ENCODE measurements around the gene POLR2E. TPM values are rescaled to one million over a fixed set of nuclear protein-coding genes. Genes with fewer than 3 reads are reported as not detected.

The POLR2E gene
- total and polyA plus RNA-seq, 2 of the 13 experiments (the other 11 are each of a cell fraction or from before 2014, with no cell fraction given): 140 to 272 TPM

DNA sequence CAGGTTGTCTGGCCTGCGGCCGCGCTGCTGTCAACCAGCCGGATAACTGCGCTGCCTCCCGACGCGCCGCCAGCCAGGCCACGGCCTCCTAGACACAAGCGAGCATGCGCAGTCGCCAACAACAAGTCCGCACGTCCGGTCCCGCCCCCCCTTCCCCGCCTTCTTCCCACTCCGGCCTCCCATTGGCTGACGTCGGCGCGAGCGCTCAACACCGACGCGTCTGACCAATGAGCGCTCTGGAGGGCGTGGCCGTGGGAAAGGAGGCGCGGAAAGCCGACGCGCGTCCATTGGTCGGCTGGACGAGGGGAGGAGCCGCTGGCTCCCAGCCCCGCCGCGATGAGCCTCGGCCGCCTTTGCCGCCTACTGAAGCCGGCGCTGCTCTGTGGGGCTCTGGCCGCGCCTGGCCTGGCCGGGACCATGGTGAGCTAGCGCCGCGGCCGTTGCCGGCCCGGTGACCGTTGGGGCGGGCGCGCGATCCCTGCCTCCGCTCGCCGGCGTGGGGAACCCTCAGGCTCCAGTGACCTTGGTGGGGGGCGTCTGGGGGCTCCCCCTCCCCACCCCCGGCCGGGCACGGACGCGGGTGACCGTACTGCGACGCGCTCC is 8.6 kb upstream of the POLR2E start, which contains the start of gene GPX4 (continued):
- TF ChIP-seq, protein P1, sequence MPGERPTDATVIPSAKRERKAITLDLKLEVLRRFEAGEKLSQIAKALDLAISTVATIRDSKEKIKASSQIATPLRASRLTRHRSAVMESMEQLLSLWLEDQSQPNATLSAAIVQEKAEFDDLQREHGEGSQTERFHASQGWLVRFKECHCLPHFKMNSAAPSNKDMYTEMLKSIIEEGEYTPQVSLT (CRISPR knock-in tag; IDR thresholded peaks at IDR 0.05; ENCODE audit: borderline replicate concordance, low read depth): no peak; the same call in 1 of the 2 replicates
- no peak for TF ChIP-seq U2AF1 (optimal IDR thresholded peaks at IDR 0.05; ENCODE audit: low read depth, low read length)
- TF ChIP-seq ARNTL (CRISPR knock-in tag; IDR thresholded peaks at IDR 0.05): peak; percentile 37; the same call in 1 of the 2 replicates
- no peak for TF ChIP-seq HOXA9 (CRISPR knock-in tag; IDR thresholded peaks at IDR 0.05; ENCODE audit: borderline replicate concordance)
- TF ChIP-seq ZMYM3 (CRISPR knock-in tag; IDR thresholded peaks at IDR 0.05): no peak
- TF ChIP-seq NFYC (CRISPR knock-in tag; IDR thresholded peaks at IDR 0.05): peak; percentile 92
- peak; percentile 50; the same call in 1 of the 2 replicates for TF ChIP-seq ELF1 (CRISPR knock-in tag; IDR thresholded peaks at IDR 0.05)
- no peak; the same call in 1 of the 2 replicates for TF ChIP-seq ZNF280B (CRISPR knock-in tag; IDR thresholded peaks at IDR 0.05; ENCODE audit: borderline replicate concordance)
- TF ChIP-seq REL (CRISPR knock-in tag; conservative IDR thresholded peaks at IDR 0.05): no peak
- peak; percentile 71; the same call in 1 of the 2 replicates for TF ChIP-seq CCDC6 (CRISPR knock-in tag; IDR thresholded peaks at IDR 0.05)
- no peak for TF ChIP-seq JUND (CRISPR knock-in tag; IDR thresholded peaks at IDR 0.05)
- TF ChIP-seq THAP8 (CRISPR knock-in tag; IDR thresholded peaks at IDR 0.05; ENCODE audit: borderline replicate concordance): no peak
- TF ChIP-seq ATF1 (CRISPR knock-in tag; IDR thresholded peaks at IDR 0.05): no peak
- TF ChIP-seq, protein P2, sequence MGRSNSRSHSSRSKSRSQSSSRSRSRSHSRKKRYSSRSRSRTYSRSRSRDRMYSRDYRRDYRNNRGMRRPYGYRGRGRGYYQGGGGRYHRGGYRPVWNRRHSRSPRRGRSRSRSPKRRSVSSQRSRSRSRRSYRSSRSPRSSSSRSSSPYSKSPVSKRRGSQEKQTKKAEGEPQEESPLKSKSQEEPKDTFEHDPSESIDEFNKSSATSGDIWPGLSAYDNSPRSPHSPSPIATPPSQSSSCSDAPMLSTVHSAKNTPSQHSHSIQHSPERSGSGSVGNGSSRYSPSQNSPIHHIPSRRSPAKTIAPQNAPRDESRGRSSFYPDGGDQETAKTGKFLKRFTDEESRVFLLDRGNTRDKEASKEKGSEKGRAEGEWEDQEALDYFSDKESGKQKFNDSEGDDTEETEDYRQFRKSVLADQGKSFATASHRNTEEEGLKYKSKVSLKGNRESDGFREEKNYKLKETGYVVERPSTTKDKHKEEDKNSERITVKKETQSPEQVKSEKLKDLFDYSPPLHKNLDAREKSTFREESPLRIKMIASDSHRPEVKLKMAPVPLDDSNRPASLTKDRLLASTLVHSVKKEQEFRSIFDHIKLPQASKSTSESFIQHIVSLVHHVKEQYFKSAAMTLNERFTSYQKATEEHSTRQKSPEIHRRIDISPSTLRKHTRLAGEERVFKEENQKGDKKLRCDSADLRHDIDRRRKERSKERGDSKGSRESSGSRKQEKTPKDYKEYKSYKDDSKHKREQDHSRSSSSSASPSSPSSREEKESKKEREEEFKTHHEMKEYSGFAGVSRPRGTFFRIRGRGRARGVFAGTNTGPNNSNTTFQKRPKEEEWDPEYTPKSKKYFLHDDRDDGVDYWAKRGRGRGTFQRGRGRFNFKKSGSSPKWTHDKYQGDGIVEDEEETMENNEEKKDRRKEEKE (IDR thresholded peaks at IDR 0.05): no peak
- no peak; the same call in 1 of the 2 replicates for TF ChIP-seq BHLHE40 (IDR thresholded peaks at IDR 0.05; ENCODE audit: low read length)
- TF ChIP-seq ZNF280D (CRISPR knock-in tag; IDR thresholded peaks at IDR 0.05): no peak
- no peak for TF ChIP-seq ZMAT5 (CRISPR knock-in tag; IDR thresholded peaks at IDR 0.05; ENCODE audit: borderline replicate concordance, low read depth)
- TF ChIP-seq MIER3 (CRISPR knock-in tag; IDR thresholded peaks at IDR 0.05; ENCODE audit: borderline replicate concordance): no peak; the same call in 1 of the 2 replicates
- TF ChIP-seq ZNF343 (CRISPR knock-in tag; IDR thresholded peaks at IDR 0.05): no peak
- no peak for TF ChIP-seq RARA (CRISPR knock-in tag; IDR thresholded peaks at IDR 0.05)
- no peak; the same call in 1 of the 2 replicates for TF ChIP-seq STAG1 (CRISPR knock-in tag; IDR thresholded peaks at IDR 0.05)
- TF ChIP-seq NBN (conservative IDR thresholded peaks at IDR 0.05): no peak
